ENCODE results near the gene VAMP4.

Gene VAMP4

GRCh38 chr1:171741872-171742576 is at the start of gene VAMP4:
Gene VAMP4 (minus strand): TSS chr1:171742065. CDS start chr1:171738414, 3,651 bp downstream.
- DNase-seq, result peak; percentile 89

- DNase-seq, result no peak
Measured at GRCh38 chr1:171790318-171790717, 48.5 kb upstream of the VAMP4 start.

- no peak for DNase-seq
Measured at GRCh38 chr1:171788696-171789095, 46.8 kb upstream of the VAMP4 start.

GRCh38 chr1:171787686-171788480 is 46.0 kb upstream of the VAMP4 start:
- DNase-seq, result no peak

GRCh38 chr1:171786534-171786933 is 44.7 kb upstream of the VAMP4 start:
- DNase-seq, result no peak

- DNase-seq, result no peak
Measured at GRCh38 chr1:171785766-171786165, 43.9 kb upstream of the VAMP4 start.

GRCh38 chr1:171784784-171785183 is 42.9 kb upstream of the VAMP4 start:
- DNase-seq, result no peak

GRCh38 chr1:171783816-171784530 is 42.1 kb upstream of the VAMP4 start:
- DNase-seq, result no peak

- DNase-seq, result peak; percentile 99
Measured at GRCh38 chr1:171781176-171781875, 39.5 kb upstream of the VAMP4 start, which contains the start of gene METTL13. Gene METTL13 (plus strand): TSS chr1:171781660. CDS start chr1:171781968, 308 bp downstream.

GRCh38 chr1:171780583-171781175 is 38.8 kb upstream of the VAMP4 start:
- no peak for DNase-seq

GRCh38 chr1:171772312-171772711 is 30.4 kb upstream of the VAMP4 start:
- DNase-seq, result no peak

GRCh38 chr1:171769754-171770153 is 27.9 kb upstream of the VAMP4 start:
- DNase-seq, result no peak

GRCh38 chr1:171769171-171769570 is 27.3 kb upstream of the VAMP4 start:
- DNase-seq, result no peak

- no peak for DNase-seq
Measured at GRCh38 chr1:171763764-171764163, 21.9 kb upstream of the VAMP4 start.

- DNase-seq, result no peak
Measured at GRCh38 chr1:171762143-171762563, 20.3 kb upstream of the VAMP4 start.

GRCh38 chr1:171758011-171758410 is 16.1 kb upstream of the VAMP4 start:
- DNase-seq, result no peak

- DNase-seq, result no peak
Measured at GRCh38 chr1:171756856-171757255, 15.0 kb upstream of the VAMP4 start.

- no peak for DNase-seq
Measured at GRCh38 chr1:171754971-171755370, 13.1 kb upstream of the VAMP4 start.

GRCh38 chr1:171754353-171754705 is 12.5 kb upstream of the VAMP4 start:
- DNase-seq, result no peak

- DNase-seq, result no peak
Measured at GRCh38 chr1:171753685-171754352, 12.0 kb upstream of the VAMP4 start.

GRCh38 chr1:171753182-171753581 is 11.3 kb upstream of the VAMP4 start:
- no peak for DNase-seq

- no peak for DNase-seq
Measured at GRCh38 chr1:171751221-171751620, 9.4 kb upstream of the VAMP4 start.

All from activated naive CD4-positive, alpha-beta T cell treated with Interleukin-2 at 50 U/mL for 16 hours (primary cell).